SK-N-MC (cell line): ENCODE data around the gene INSM1.

ENCODE experiments used
- EZH2 ChIP-seq: fragments of 200-600 bp; sonication (generic); IDR thresholded peaks from one replicate; pipeline ENCODE4 v1.6.1; 2017; ENCODE audit warnings: antibody characterized with exemption
- POLR2AphosphoS5 ChIP-seq: IDR thresholded peaks from 2 replicates; pipeline ENCODE4 v1.6.1; 2012; ENCODE audit warnings: mild to moderate bottlenecking, low read depth, low read length, borderline replicate concordance

DNA sequence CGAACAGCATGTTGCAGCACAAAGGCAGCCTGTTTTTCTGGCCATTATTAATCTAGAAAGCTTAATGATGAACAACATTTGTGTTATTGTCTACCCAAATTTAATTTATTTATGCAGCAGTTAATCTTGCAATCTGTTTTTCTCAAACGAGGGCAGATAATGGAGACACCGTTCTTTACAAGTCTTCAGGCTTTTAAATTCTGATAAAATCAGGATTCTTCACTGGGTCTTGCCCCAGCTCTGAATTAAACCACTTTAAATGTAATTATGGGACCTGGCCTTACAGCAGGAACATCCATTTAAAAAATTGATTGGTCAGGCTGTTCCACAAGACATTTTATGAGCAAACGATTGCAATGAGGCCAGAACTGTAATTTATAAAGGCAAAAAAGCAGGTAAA lies 26.5 kb upstream of the INSM1 start:
- TF ChIP-seq EZH2 (no peak), POLR2AphosphoS5 (no peak)
